Neural progenitor cell (in vitro differentiated cells): ENCODE measurements around the gene MANBA. TPM values are rescaled to one million over a fixed set of nuclear protein-coding genes. Genes with fewer than 3 reads are reported as not detected.

ENCODE experiments used
- DNase-seq: peaks from one replicate; pipeline ENCODE4 v3.0.0-alpha.2; 2016; ENCODE audit warnings: low spot score
- H2AFZ ChIP-seq: fragments of 200-600 bp; sonication (generic); replicated peaks from 2 replicates; pipeline ENCODE4 v1.6.1; 2016; ENCODE audit warnings: antibody characterized with exemption
- H3F3A ChIP-seq: fragments of 200-600 bp; sonication (generic); 2 replicates; pipeline ENCODE4 v1.6.1; 2016; ENCODE audit warnings: antibody characterized with exemption, low read depth
- H3K27ac ChIP-seq: fragments of 200-600 bp; sonication (generic); 2 replicates; pipeline ENCODE4 v1.5.1; 2016; ENCODE audit warnings: mild to moderate bottlenecking
- H3K27me3 ChIP-seq: fragments of 200-600 bp; sonication (generic); 2 replicates; pipeline ENCODE4 v1.6.1; 2016; ENCODE audit warnings: mild to moderate bottlenecking, moderate library complexity
- H3K36me3 ChIP-seq: fragments of 200-600 bp; sonication (generic); 2 replicates; pipeline ENCODE4 v1.5.1; 2016
- H3K4me1 ChIP-seq: fragments of 200-600 bp; sonication (generic); 2 replicates; pipeline ENCODE4 v1.6.1; 2016; ENCODE audit warnings: mixed run types
- H3K4me2 ChIP-seq: fragments of 200-600 bp; sonication (generic); 2 replicates; pipeline ENCODE4 v1.6.1; 2016
- H3K4me3 ChIP-seq: fragments of 200-600 bp; sonication (generic); 2 replicates; pipeline ENCODE4 v1.5.1; 2016
- H3K79me2 ChIP-seq: fragments of 200-600 bp; sonication (generic); 2 replicates; pipeline ENCODE4 v1.6.1; 2016; ENCODE audit warnings: low read depth
- H3K9ac ChIP-seq: fragments of 200-600 bp; sonication (generic); 2 replicates; pipeline ENCODE4 v1.6.1; 2016
- H3K9me3 ChIP-seq: fragments of 200-600 bp; sonication (generic); 2 replicates; pipeline ENCODE4 v1.5.1; 2016; ENCODE audit warnings: low read depth
- H4K20me1 ChIP-seq: fragments of 200-600 bp; sonication (generic); 2 replicates; pipeline ENCODE4 v1.6.1; 2016; ENCODE audit warnings: low read depth
- H3K27ac Mint-ChIP-seq: 3 replicates; pipeline ENCODE4 v1.8.0; 2021; ENCODE audit warnings: mixed read lengths
- H3K27me3 Mint-ChIP-seq: 2 replicates; pipeline ENCODE4 v1.8.0; 2022; ENCODE audit warnings: low read depth, mild to moderate bottlenecking, inconsistent platforms, moderate library complexity, mixed read lengths; ENCODE audit not compliant: insufficient read depth
- H3K36me3 Mint-ChIP-seq: 3 replicates; pipeline ENCODE4 v1.8.0; 2021; ENCODE audit warnings: mixed read lengths
- H3K4me1 Mint-ChIP-seq: 3 replicates; pipeline ENCODE4 v1.8.0; 2021; ENCODE audit warnings: mixed read lengths
- H3K4me3 Mint-ChIP-seq: 3 replicates; pipeline ENCODE4 v1.8.0; 2021; ENCODE audit warnings: mild to moderate bottlenecking, moderate library complexity, mixed read lengths
- H3K9me3 Mint-ChIP-seq: 3 replicates; pipeline ENCODE4 v1.8.0; 2020; ENCODE audit warnings: mixed read lengths
- CTCF ChIP-seq: fragments of 200-600 bp; sonication (generic); IDR thresholded peaks from 2 replicates; pipeline ENCODE4 v1.5.1; 2017; ENCODE audit warnings: antibody characterized with exemption, mild to moderate bottlenecking
- EZH2 ChIP-seq: fragments of 200-600 bp; sonication (generic); IDR thresholded peaks from 2 replicates; pipeline ENCODE4 v1.6.1; 2017; ENCODE audit warnings: antibody characterized with exemption, mild to moderate bottlenecking, moderate library complexity
- EZH2phosphoT487 ChIP-seq: fragments of 200-600 bp; sonication (generic); IDR thresholded peaks from 2 replicates; pipeline ENCODE4 v1.6.1; 2017; ENCODE audit warnings: antibody characterized with exemption
- total RNA-seq: library from RNA; depleted of rRNA; stranded (reverse); fragments of >200 nt; gene quantifications from 2 replicates; pipeline ENCODE4 v1.2.3, GENCODE V29; 2015; ENCODE audit warnings: low replicate concordance

Gene MANBA
- total RNA-seq, 1 donor from 2014 or later: 53.4 TPM

DNA sequence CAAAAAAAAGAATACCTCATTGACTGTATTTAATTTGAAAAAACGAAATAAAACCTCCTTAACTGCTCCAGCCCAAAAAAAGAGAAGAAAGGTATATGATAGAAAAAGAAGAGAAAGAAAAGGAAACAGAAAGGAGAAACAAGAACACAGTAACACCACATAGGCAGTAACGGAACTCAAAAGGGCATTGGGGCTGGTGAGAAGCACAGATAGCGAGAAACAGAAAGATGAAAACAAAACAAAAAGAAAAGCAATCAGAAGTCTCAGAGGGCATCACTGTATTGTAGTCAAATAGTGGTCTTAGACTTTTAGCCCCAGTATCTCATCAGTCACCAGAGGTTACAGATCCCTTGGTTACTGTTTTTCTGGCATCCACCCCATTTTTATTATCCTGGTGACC lies 171.0 kb downstream of the MANBA start:
- DNase-seq: no peak
- Mint-ChIP-seq H3K4me3 (no peak overlapping the region), H3K4me1 (no peaks in the 10 kb centered on the region), H3K9me3 (peaks cover 4% of the 10 kb centered on the region), H3K27me3 (no peaks in the 10 kb centered on the region), H3K27ac (no peak overlapping the region), H3K36me3 (peaks cover 6% of the 10 kb centered on the region)
- H3K4me3 ChIP-seq: no peak overlapping the region
- H3K9ac ChIP-seq: no peak overlapping the region
- no peaks in the 10 kb centered on the region for H3K4me1 ChIP-seq
- no peak overlapping the region for H3K4me2 ChIP-seq
- H3K27me3 ChIP-seq: no peaks in the 10 kb centered on the region
- H3K79me2 ChIP-seq: no peaks in the 10 kb centered on the region
- H3K36me3 ChIP-seq: no peaks in the 10 kb centered on the region
- no peak overlapping the region for H3K27ac ChIP-seq
- no peak overlapping the region for H2AFZ ChIP-seq
- H3K9me3 ChIP-seq: peaks cover 4% of the 10 kb centered on the region
- no peaks in the 10 kb centered on the region for H4K20me1 ChIP-seq
- H3F3A ChIP-seq: no peaks in the 10 kb centered on the region
- no peak for TF ChIP-seq EZH2phosphoT487
- no peak for TF ChIP-seq EZH2
- no peak for TF ChIP-seq CTCF

DNA sequence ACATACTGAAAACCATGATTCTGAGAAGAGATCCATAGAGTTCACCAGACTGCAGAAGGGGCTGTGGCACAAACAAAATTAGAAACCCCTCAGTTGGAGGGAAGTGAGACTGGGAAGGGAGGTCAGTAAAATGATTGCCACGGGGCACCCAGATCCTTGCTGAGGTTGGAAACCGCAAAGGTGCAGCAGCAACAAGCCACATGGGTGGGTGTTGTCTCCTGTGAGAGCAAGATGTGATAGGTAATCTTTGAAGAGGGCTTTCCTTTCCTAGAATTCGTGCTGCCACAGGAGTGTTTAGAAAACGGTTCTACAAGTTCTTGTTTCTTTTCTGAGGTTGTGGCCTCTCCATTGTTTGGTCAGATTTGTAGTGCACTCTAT lies 174.1 kb downstream of the MANBA start:
- Mint-ChIP-seq H3K4me3 (no peak overlapping the region), H3K27ac (no peak overlapping the region), H3K36me3 (peaks cover 3% of the 10 kb centered on the region), H3K9me3 (peaks cover 3% of the 10 kb centered on the region), H3K27me3 (no peaks in the 10 kb centered on the region), H3K4me1 (no peaks in the 10 kb centered on the region)
- H3K4me2 ChIP-seq: no peak overlapping the region
- no peaks in the 10 kb centered on the region for H3K79me2 ChIP-seq
- TF ChIP-seq EZH2 (no peak), EZH2phosphoT487 (no peak)
- peaks cover 3% of the 10 kb centered on the region for H3K9me3 ChIP-seq
- no peak overlapping the region for H3K4me3 ChIP-seq
- no peak overlapping the region for H3K27ac ChIP-seq
- no peaks in the 10 kb centered on the region for H3F3A ChIP-seq
- H3K27me3 ChIP-seq: no peaks in the 10 kb centered on the region
- H2AFZ ChIP-seq: no peak overlapping the region
- no peaks in the 10 kb centered on the region for H3K4me1 ChIP-seq
- H3K9ac ChIP-seq: no peak overlapping the region
- no peak for DNase-seq
- no peaks in the 10 kb centered on the region for H4K20me1 ChIP-seq
- no peaks in the 10 kb centered on the region for H3K36me3 ChIP-seq

DNA sequence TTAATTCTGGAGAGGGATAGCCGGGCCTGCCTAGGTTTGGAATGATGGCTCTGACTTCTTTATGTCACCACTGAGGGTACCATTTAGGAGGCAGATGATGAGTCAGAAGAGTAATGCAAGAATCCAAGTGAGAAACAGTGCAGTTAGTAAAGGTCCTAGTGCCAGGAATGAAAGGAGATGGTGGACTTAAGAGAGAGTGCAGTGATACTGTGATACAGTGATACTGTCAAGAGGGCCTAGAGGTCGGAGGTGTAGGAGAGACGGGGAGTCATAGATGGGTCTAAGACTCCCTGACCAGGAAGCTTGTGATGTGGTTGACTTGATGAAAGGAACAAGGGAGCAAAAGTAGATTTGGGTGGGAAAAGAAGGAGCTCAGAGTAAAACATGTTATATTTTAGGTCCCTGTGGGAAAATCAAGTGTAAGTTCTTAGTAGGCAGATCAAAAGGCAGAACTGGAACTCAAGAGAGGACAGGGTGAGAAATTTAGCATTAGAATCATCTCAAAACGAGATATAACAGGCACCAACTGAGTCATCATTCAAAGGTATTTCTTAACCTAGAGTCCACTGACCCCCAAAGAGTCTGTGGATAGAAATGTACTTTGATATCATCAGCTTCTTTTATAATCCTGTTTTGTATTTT lies 174.6 kb downstream of the MANBA start:
- no peaks in the 10 kb centered on the region for H3K27me3 Mint-ChIP-seq
- no peaks in the 10 kb centered on the region for H4K20me1 ChIP-seq
- H3K27me3 ChIP-seq: no peaks in the 10 kb centered on the region
- no peak overlapping the region for H3K27ac ChIP-seq
- no peaks in the 10 kb centered on the region for H3K36me3 ChIP-seq
- H3K4me2 ChIP-seq: no peak overlapping the region
- no peaks in the 10 kb centered on the region for H3K4me1 ChIP-seq
- H2AFZ ChIP-seq: no peak overlapping the region
- no peaks in the 10 kb centered on the region for H3K36me3 Mint-ChIP-seq
- H3K79me2 ChIP-seq: no peaks in the 10 kb centered on the region
- no peak overlapping the region for H3K27ac Mint-ChIP-seq
- no peak overlapping the region for H3K4me3 ChIP-seq
- no peaks in the 10 kb centered on the region for H3K4me1 Mint-ChIP-seq
- H3F3A ChIP-seq: no peaks in the 10 kb centered on the region
- no peak for DNase-seq
- TF ChIP-seq EZH2: no peak
- TF ChIP-seq CTCF: no peak
- TF ChIP-seq EZH2phosphoT487: no peak
- no peaks in the 10 kb centered on the region for H3K9me3 ChIP-seq
- no peak overlapping the region for H3K9ac ChIP-seq
- no peak overlapping the region for H3K4me3 Mint-ChIP-seq
- H3K9me3 Mint-ChIP-seq: no peaks in the 10 kb centered on the region

DNA sequence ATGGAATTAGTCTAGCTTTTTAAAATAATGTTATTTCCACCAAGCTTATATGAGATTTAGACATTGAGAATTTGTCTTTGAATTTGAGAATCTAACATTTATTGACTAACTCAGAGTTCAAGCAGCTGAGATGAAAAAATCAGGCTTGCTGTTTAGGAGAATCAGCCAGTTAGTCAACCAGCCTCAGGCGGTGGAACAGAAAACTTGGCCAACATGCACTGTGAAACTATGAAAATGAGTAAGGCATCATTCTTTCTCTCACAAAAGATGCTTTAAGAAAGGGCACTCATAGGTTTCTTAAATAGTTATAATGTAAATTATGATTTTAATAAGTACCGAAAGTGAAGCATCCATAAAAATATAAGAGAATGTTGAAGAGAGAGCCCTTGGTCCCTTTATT lies 175.4 kb downstream of the MANBA start:
- H3K79me2 ChIP-seq: no peaks in the 10 kb centered on the region
- no peaks in the 10 kb centered on the region for H3K9me3 ChIP-seq
- H3K27me3 ChIP-seq: no peaks in the 10 kb centered on the region
- DNase-seq: no peak
- H3K36me3 ChIP-seq: no peaks in the 10 kb centered on the region
- no peak overlapping the region for H2AFZ ChIP-seq
- H3K4me3 ChIP-seq: no peak overlapping the region
- Mint-ChIP-seq H3K4me1 (no peaks in the 10 kb centered on the region), H3K27me3 (no peaks in the 10 kb centered on the region), H3K36me3 (no peaks in the 10 kb centered on the region), H3K9me3 (no peaks in the 10 kb centered on the region), H3K4me3 (no peak overlapping the region), H3K27ac (no peak overlapping the region)
- no peaks in the 10 kb centered on the region for H3F3A ChIP-seq
- TF ChIP-seq EZH2phosphoT487 (no peak), EZH2 (no peak), CTCF (no peak)
- H3K4me1 ChIP-seq: peaks cover 3% of the 10 kb centered on the region
- no peak overlapping the region for H3K9ac ChIP-seq
- no peaks in the 10 kb centered on the region for H4K20me1 ChIP-seq
- H3K4me2 ChIP-seq: no peak overlapping the region
- H3K27ac ChIP-seq: no peak overlapping the region
